ENCODE results near the gene SORCS2. TPM values are rescaled to one million over a fixed set of nuclear protein-coding genes. Genes with fewer than 3 reads are reported as not detected.

The SORCS2 gene
- total RNA-seq, 4 donors from 2014 or later = 0.07 to 1.2 (median 0.11) TPM

GRCh38 chr4:7255488-7255881 lies 63.1 kb downstream of the SORCS2 start:
- no peak for ATAC-seq
- Histone ChIP-seq H3K36me3 (no peaks in the 10 kb centered on the region), H3K27me3 (no peaks in the 10 kb centered on the region), H3K4me1 (peaks cover 25 to 26% of the 10 kb centered on the region in 2 donors), H3K9me3 (no peaks in the 10 kb centered on the region), H3K4me3 (no peak overlapping the region), H3K27ac (no peak overlapping the region)
- TF ChIP-seq CTCF (IDR thresholded peaks at IDR 0.05 in 4 of 5, conservative IDR thresholded peaks at IDR 0.05 in 1 of 5) (no peak), POLR2A (IDR thresholded peaks at IDR 0.05) (no peak)
- intact Hi-C loops (cut with DNase I; ENCODE audit: low total_unique reads) (no loop called here), in situ Hi-C loops (cut with MboI; ENCODE audit: low sequenced_read_pairs in 4 of 4) (no loop called here)
- no peak for DNase-seq

GRCh38 chr4:7255996-7256395 lies 63.7 kb downstream of the SORCS2 start:
- no peak overlapping the region for H3K4me3 ChIP-seq
- no peak overlapping the region for H3K27ac ChIP-seq
- H3K36me3 ChIP-seq = no peaks in the 10 kb centered on the region
- no peaks in the 10 kb centered on the region for H3K27me3 ChIP-seq
- ATAC-seq (no peak), DNase-seq (no peak)
- in situ Hi-C loops (cut with MboI; ENCODE audit: low sequenced_read_pairs in 4 of 4) = no loop called here
- TF ChIP-seq POLR2A (IDR thresholded peaks at IDR 0.05) = no peak
- TF ChIP-seq CTCF (IDR thresholded peaks at IDR 0.05 in 4 of 5, conservative IDR thresholded peaks at IDR 0.05 in 1 of 5) = no peak
- intact Hi-C loops (cut with DNase I; ENCODE audit: low total_unique reads) = no loop called here
- H3K4me1 ChIP-seq = peaks cover 25 to 28% of the 10 kb centered on the region in 2 donors
- no peaks in the 10 kb centered on the region for H3K9me3 ChIP-seq

GRCh38 chr4:7256984-7257810 lies 64.9 kb downstream of the SORCS2 start:
- no peaks in the 10 kb centered on the region for H3K36me3 ChIP-seq
- TF ChIP-seq POLR2A (IDR thresholded peaks at IDR 0.05) = no peak
- TF ChIP-seq CTCF (IDR thresholded peaks at IDR 0.05 in 4 of 5, conservative IDR thresholded peaks at IDR 0.05 in 1 of 5) = no peak
- no peaks in the 10 kb centered on the region for H3K9me3 ChIP-seq
- peak; percentile 76 to 88 for ATAC-seq
- peak overlapping the region; percentile 27 to 62 (median 50) for H3K27ac ChIP-seq
- DNase-seq = peak; percentile 72 to 90
- in situ Hi-C loops (cut with MboI; ENCODE audit: low sequenced_read_pairs in 4 of 4) = no loop called here
- H3K27me3 ChIP-seq = no peaks in the 10 kb centered on the region
- intact Hi-C loops (cut with DNase I; ENCODE audit: low total_unique reads) = no loop called here
- peaks cover 30 to 33% of the 10 kb centered on the region in 2 donors for H3K4me1 ChIP-seq
- H3K4me3 ChIP-seq = no peak overlapping the region

- no peak for TF ChIP-seq POLR2A (IDR thresholded peaks at IDR 0.05)
- TF ChIP-seq CTCF (IDR thresholded peaks at IDR 0.05 in 4 of 5, conservative IDR thresholded peaks at IDR 0.05 in 1 of 5) = no peak
- intact Hi-C loops (cut with DNase I; ENCODE audit: low total_unique reads) = no loop called here
- Histone ChIP-seq H3K27ac (no peak overlapping the region), H3K4me1 (peaks cover 30 to 33% of the 10 kb centered on the region in 2 donors), H3K36me3 (no peaks in the 10 kb centered on the region), H3K27me3 (no peaks in the 10 kb centered on the region), H3K9me3 (no peaks in the 10 kb centered on the region), H3K4me3 (no peak overlapping the region)
- in situ Hi-C loops (cut with MboI; ENCODE audit: low sequenced_read_pairs in 4 of 4) = no loop called here
- ATAC-seq (no peak), DNase-seq (no peak)
Measured at GRCh38 chr4:7259039-7259438, 66.7 kb downstream of the SORCS2 start.

Measured in gastrocnemius medialis (tissue), 4 donors.